HG03108 (cell line): ENCODE data around the gene GTPBP6.
A peak's percentile ranks its signal among the peaks of the same experiment; 100 is the strongest.
"Not testable (repeated sequence)": the region's sequence is repeated elsewhere in the genome, so short reads cannot be mapped to it uniquely, and the experiment has no call there.

Source experiments
- ATAC-seq: cut with Tn5 transposase; IDR thresholded peaks from one replicate; pipeline ENCODE4 v1.9.1; 2021; ENCODE audit warnings: moderate library complexity; ENCODE audit not compliant: unreplicated experiment

Gene GTPBP6

DNA sequence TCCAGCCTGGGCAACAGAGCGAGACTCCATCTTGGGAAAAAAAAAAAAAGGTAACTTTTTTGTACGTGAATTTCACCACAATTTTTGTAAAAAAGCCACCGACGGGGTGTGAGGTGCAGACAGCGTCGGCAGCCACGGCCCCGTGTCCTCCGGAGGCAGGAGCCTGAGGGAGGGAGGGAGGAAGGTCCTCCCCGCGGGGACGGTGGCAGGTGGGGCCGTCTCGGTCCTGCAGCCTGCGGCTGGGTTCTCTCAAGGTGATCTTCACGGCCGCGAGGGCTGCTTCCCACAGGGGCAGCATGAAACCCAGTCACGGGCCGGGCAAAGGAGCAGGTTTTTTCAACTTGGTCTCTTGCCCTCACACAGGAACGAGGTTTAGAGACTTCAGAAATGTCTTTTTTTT, 23.5 kb downstream of the GTPBP6 start:
- ATAC-seq = no peak

DNA sequence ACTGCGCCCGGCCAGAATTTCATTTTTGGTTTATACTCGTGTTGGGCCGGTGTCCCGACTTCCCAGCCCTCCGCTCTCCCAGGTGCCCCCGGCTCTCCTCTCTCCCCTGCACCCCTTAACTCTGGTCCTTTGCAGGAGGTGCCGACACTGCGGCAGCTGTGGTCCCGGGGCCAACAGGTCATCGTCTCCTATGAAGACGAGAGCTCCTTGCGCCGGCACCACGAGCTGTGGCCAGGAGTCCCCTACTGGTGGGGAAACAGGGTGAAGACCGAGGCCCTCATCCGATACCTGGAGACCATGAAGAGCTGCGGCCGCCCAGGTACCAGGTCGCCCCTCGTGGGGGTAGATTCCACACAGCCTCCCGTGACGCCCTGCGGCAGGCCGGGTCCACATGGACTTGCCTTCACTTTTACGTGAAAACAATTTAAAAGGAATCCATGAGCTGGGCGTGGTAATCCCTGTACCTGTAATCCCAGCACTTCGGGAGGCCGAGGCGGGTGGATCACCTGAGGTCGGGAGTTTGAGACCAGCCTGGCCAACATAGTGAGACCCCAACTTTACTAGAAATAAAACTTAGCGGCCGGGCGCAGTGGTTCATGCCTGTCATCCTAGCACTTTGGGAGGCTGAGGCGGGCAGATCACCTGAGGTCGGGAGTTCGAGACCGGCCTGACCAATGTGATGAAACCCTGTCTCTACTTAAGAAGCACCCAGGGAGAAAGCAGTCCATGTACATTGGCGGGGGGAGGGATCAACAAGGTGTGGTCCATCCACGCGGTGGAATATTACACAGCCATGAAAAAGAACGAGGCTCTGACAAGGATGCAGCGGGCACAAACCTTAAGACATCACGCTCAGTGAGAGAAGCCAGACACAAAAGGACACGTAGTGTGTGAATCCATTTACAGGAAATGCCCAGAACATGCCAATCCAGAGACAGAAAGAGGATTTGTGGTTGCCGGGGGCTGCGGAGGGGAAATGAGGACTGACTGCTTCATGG, 25.4 kb downstream of the GTPBP6 start:
- ATAC-seq = no peak

- no peak for ATAC-seq
Observed at GRCh38 chrX:291411-291901, 27.1 kb downstream of the GTPBP6 start.

GRCh38 chrX:290476-291166, 28.0 kb downstream of the GTPBP6 start:
- ATAC-seq = no peak

GRCh38 chrX:288561-288991, 30.0 kb downstream of the GTPBP6 start:
- ATAC-seq = no peak

- no peak for ATAC-seq
Observed at GRCh38 chrX:287670-288069, 30.9 kb downstream of the GTPBP6 start.

- ATAC-seq = no peak
Observed at GRCh38 chrX:285076-285677, 33.4 kb downstream of the GTPBP6 start.

- ATAC-seq = peak; percentile 97
Observed at GRCh38 chrX:283115-283845, 35.3 kb downstream of the GTPBP6 start.

DNA sequence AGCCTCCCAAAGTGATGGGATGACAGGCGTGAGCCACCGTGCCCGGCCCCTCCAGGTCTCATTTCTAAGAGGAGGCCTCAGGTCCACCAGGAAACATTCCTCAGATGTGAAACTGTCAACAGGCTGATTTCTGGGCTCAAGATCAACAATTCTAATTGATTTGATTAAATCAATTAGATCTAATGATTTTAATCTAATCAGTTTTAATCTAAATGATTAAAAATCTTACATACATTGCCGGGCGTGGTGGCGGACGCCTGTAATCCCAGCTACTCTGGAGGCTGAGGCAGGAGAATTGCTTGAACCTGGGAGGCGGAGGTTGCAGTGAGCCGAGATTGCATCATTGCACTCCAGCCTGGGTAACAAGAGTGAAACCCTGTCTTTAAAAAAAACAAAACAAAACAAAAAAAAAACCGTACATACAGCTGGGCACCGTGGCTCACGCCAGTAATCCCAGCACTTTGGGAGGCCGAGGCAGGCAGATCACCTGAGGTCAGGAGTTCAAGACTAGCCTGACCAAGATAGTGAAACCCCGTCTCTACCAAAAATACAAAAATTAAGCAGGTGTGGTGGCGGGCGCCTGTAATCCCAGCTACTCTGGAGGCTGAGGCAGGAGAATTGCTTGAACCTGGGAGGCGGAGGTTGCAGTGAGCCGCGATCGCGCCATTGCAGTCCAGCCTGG, 36.5 kb downstream of the GTPBP6 start:
- ATAC-seq = not testable (repeated sequence)

GRCh38 chrX:281166-281999, 37.2 kb downstream of the GTPBP6 start, which contains the start of gene PLCXD1:
PLCXD1 (plus strand) TSS chrX:281381; CDS start chrX:284188, 2,807 bp downstream.
- ATAC-seq = peak; percentile 32

- ATAC-seq = not testable (repeated sequence)
Observed at GRCh38 chrX:280722-281121, 37.9 kb downstream of the GTPBP6 start.

- ATAC-seq = not testable (repeated sequence)
Observed at GRCh38 chrX:279757-280604, 38.6 kb downstream of the GTPBP6 start.

DNA sequence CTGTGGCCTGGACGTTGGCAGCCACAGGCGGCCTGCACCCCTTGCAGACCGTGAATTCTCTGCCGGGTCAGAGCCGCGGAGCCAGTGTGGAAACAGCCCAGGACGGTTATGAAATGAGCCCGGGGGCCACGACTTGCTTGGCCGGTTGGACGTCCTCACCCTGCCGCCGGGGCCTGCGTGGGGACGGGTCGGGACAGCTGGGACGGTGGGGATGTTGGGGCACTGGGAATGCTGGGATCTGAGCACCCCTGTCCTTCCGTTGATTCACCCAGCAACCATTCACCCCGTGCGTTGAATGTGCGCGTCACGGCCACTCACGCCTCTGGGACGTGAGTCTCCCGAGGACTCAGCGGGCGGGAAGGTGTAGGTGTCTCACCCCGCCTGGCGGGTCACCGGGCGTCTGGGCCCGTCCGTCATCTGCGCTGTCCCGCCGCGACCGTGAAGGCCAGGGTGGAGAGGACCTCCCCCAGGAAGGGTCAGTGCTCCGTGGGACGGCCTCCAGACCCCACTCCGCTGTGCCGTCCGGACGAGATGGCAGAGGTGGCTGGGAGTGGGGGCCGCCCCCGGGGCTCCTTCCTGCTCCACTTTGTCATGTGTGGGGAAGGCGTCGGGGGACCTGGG, 41.9 kb downstream of the GTPBP6 start:
- no peak for ATAC-seq

DNA sequence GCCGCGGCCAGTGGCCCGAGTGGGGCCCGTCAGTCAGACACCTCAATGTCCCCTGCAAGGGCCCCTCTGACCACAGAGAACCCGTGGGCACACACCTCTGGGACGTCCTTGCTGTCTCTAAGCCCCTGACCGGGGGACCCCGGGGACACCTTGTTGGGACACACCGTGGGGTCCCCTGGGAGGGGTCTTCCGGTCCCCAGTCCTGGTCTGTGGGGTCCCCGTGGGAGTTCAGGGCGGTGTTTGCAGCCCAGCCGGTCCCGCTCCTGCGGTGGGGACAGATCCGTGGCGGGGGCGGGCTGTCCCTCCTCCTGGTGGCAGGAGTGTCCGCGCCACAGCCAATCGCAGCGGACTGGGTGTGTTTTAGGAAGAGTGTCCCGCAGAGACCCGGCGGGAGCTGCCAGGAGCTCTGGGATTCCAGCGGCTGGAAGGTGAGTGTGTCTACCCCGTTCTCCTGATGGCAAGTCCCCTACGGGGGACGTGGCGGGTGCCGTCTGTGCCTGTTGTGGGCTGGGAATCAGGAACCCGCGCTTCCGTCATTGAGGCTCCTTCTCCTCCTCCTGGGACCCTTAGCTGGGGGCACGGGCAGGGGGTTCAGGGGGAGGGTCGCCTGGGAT, 42.5 kb downstream of the GTPBP6 start:
- peak; percentile 53 for ATAC-seq

DNA sequence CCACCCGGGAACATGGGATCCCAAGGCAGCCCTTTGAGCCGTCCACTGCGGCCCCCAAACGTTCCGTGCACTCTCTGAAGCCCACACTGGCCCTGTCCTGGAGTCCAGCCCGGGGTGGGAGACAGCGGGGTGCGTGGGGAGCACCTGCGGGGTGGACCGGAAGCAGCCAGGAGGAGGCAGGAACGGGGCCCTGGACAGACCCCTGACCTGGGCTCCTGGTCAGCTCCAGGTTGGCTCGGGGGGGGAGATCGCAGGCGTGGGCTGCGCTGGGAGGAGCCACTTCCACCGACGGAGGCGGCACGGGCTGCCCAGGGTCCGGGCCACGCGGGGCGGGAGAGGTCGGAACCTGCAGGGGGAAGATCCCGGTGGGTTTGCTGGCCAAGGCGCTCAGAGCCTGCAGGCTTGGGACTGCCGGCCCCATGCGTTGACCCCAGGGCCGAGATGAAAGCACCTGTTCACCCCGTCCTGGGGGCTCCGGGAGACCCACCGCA, 43.1 kb downstream of the GTPBP6 start:
- ATAC-seq = peak; percentile 19

DNA sequence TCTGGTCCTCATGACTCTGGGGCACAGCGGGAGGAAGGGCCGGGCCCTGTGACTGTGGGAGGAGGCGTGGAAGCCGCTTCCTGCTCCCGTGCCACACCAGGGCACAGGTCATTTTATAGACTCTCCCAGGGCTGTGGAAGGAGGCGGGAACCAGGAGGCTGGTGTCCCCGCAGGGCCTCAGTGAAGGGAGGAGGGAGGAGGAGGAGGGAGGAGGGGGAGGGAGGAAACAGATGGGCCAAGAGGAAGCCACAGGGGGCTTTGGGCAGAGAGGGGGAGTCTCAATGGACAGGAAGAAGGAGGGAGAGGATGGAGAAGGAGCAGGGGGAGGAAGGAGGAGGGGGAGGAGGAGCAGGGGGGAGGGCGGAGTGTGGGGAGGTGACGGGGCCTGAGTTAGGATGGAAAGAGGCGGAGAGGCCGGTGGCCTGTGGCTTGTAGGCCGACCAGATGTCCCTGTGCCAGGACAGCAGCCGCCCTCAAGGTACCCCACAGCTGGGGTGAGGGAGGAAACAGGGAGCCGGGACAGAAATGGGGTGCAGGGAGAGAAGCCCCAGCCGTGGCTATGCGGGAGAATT, 43.6 kb downstream of the GTPBP6 start:
- ATAC-seq = no peak
